Trophoblast cell (in vitro differentiated cells and primary cell): ENCODE data around the gene CBFA2T3.

Experiments
- DNase-seq, 2 donors: peaks; one replicate each; pipeline ENCODE4 v3.0.0-alpha.2; 2016
- H2AFZ ChIP-seq: 2 replicates; pipeline ENCODE4 v1.6.1; 2013; ENCODE audit warnings: low read length, moderate library complexity, mild to moderate bottlenecking; ENCODE audit not compliant: insufficient read depth, poor library complexity
- H2AK5ac ChIP-seq: 2 replicates; pipeline ENCODE4 v1.6.1; 2013; ENCODE audit warnings: mild to moderate bottlenecking, low read length
- H2BK120ac ChIP-seq: 2 replicates; pipeline ENCODE4 v1.6.1; 2013; ENCODE audit warnings: low read length, mild to moderate bottlenecking, moderate library complexity; ENCODE audit not compliant: insufficient read depth, poor library complexity
- H2BK12ac ChIP-seq: 2 replicates; pipeline ENCODE4 v1.6.1; 2013; ENCODE audit warnings: mild to moderate bottlenecking, low read length, moderate library complexity
- H2BK5ac ChIP-seq: 2 replicates; pipeline ENCODE4 v1.6.1; 2013; ENCODE audit warnings: low read length, low read depth, moderate library complexity, mild to moderate bottlenecking; ENCODE audit not compliant: poor library complexity
- H3K14ac ChIP-seq: 2 replicates; pipeline ENCODE4 v1.6.1; 2013; ENCODE audit warnings: mild to moderate bottlenecking, low read length
- H3K18ac ChIP-seq: 2 replicates; pipeline ENCODE4 v1.6.1; 2013; ENCODE audit warnings: mild to moderate bottlenecking, low read length
- H3K23ac ChIP-seq: 2 replicates; pipeline ENCODE4 v1.6.1; 2013; ENCODE audit warnings: low read length
- H3K27ac ChIP-seq: 2 replicates; pipeline ENCODE4 v1.5.1; 2013; ENCODE audit warnings: low read depth, mild to moderate bottlenecking, inconsistent platforms, low read length, moderate library complexity
- H3K27me3 ChIP-seq: 2 replicates; pipeline ENCODE4 v1.6.1; 2013; ENCODE audit warnings: inconsistent platforms, mild to moderate bottlenecking, low read length, moderate library complexity; ENCODE audit not compliant: insufficient read depth
- H3K36me3 ChIP-seq, 2 experiments: 1 replicate in 1 of 2; 2 replicates in 1 of 2; pipeline ENCODE4 v1.6.1; 2013; ENCODE audit warnings: low read length in 2 of 2, mild to moderate bottlenecking in 2 of 2, moderate library complexity in 1 of 2; ENCODE audit not compliant: insufficient read depth in 2 of 2, control insufficient read depth in 1 of 2
- H3K4ac ChIP-seq: 2 replicates; pipeline ENCODE4 v1.6.1; 2013; ENCODE audit warnings: low read depth, mild to moderate bottlenecking, low read length, moderate library complexity
- H3K4me1 ChIP-seq, 2 experiments: 1 replicate in 1 of 2; 2 replicates in 1 of 2; pipeline ENCODE4 v1.6.1; 2013; ENCODE audit warnings: low read length in 2 of 2, mild to moderate bottlenecking in 2 of 2, moderate library complexity in 1 of 2; ENCODE audit not compliant: insufficient read depth in 2 of 2, control insufficient read depth in 1 of 2
- H3K4me2 ChIP-seq: 2 replicates; pipeline ENCODE4 v1.6.1; 2013; ENCODE audit warnings: inconsistent platforms, mild to moderate bottlenecking, low read length, moderate library complexity
- H3K4me3 ChIP-seq: 2 replicates; pipeline ENCODE4 v1.5.1; 2013; ENCODE audit warnings: mild to moderate bottlenecking, low read depth, low read length, inconsistent platforms
- H3K79me1 ChIP-seq: one replicate; pipeline ENCODE4 v1.6.1; 2013; ENCODE audit warnings: low read length
- H3K79me2 ChIP-seq: 2 replicates; pipeline ENCODE4 v1.6.1; 2013; ENCODE audit warnings: low read length, mild to moderate bottlenecking; ENCODE audit not compliant: control insufficient read depth, insufficient read depth, poor library complexity
- H3K9ac ChIP-seq: 2 replicates; pipeline ENCODE4 v1.6.1; 2013; ENCODE audit warnings: mild to moderate bottlenecking, low read length
- H3K9me3 ChIP-seq: 2 replicates; pipeline ENCODE4 v1.6.1; 2013; ENCODE audit warnings: low read depth, mild to moderate bottlenecking, control low read depth, inconsistent platforms, low read length; ENCODE audit not compliant: insufficient read depth
- H4K12ac ChIP-seq: 2 replicates; pipeline ENCODE4 v1.6.1; 2013; ENCODE audit warnings: low read depth, mild to moderate bottlenecking, low read length, moderate library complexity
- H4K8ac ChIP-seq: 2 replicates; pipeline ENCODE4 v1.6.1; 2013; ENCODE audit warnings: low read depth, mild to moderate bottlenecking, low read length, moderate library complexity
- H4K91ac ChIP-seq: one replicate; pipeline ENCODE4 v1.6.1; 2013; ENCODE audit warnings: low read depth, mild to moderate bottlenecking, low read length, moderate library complexity
- WGBS: extraction: QIAGEN DNeasy Blood & Tissue Kit; methylation state at CpG from one replicate; pipeline ENCODE4 v1.1.7; 2013; ENCODE audit warnings: missing lambda C conversion rate; ENCODE audit not compliant: insufficient read length, insufficient coverage; ENCODE audit errors: extremely low coverage; 5-methylcytosine and 5-hydroxymethylcytosine counted together

Gene CBFA2T3

DNA sequence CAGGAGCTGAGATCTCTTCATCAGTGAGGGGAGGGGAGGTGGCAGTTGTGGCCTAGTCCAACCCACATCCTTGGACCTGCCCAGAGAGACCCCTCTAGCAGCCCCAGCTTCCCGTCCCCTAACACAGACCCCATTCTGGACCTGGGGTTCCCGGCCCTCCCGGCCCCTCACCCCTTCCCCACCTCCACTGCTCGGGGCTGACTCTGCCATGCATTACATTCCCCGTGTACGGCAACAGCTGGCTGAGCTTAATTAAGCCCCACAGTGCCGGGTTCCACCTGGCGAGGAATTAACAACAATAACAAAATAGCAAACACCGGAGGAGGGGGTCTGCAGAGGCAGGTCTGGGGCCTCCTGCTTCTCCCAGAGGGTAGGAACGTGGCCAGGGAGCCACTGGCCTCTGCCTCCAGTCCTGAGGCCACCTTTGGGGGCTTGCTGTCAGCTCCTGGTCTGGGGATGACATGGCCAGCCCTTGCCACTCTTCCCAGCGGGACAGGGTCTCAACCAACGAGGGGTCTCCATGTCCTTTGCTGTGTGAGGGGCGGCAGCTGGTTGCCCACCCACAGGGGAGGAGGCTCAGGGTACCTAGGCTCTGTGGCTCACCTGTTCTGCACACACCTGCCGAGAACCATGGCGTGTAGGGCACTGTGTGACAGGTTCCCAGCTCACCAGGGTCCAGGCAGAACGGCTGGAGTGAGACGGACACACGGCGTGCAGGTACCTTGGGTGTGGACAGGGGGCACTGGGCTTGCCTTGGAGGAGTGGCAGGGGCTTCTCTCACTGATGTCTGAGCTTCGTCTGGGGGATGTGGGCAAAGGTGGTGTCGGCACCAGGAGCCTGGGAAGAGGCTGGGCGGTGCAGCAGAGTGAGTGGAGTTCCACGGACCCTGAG, 46.9 kb upstream of the CBFA2T3 start:
- Histone ChIP-seq H2AK5ac (no peak overlapping the region), H3K4me3 (no peak overlapping the region), H4K8ac (no peak overlapping the region), H4K91ac (no peak overlapping the region), H4K12ac (no peak overlapping the region), H3K4me1 (no peaks in the 10 kb centered on the region), H3K27me3 (no peaks in the 10 kb centered on the region), H2BK12ac (no peak overlapping the region), H3K27ac (no peak overlapping the region), H2BK5ac (no peak overlapping the region), H3K4me2 (no peak overlapping the region), H3K4ac (no peak overlapping the region), H3K9ac (no peak overlapping the region), H3K9me3 (peaks cover 7% of the 10 kb centered on the region), H2BK120ac (no peak overlapping the region), H3K79me2 (no peaks in the 10 kb centered on the region), H3K79me1 (no peaks in the 10 kb centered on the region), H3K36me3 (no peaks in the 10 kb centered on the region), H3K18ac (no peak overlapping the region), H2AFZ (no peak overlapping the region), H3K14ac (no peak overlapping the region), H3K23ac (no peak overlapping the region)
- no peak for DNase-seq
- WGBS, result no CpG with 5 or more reads among the region's 23 CpGs

DNA sequence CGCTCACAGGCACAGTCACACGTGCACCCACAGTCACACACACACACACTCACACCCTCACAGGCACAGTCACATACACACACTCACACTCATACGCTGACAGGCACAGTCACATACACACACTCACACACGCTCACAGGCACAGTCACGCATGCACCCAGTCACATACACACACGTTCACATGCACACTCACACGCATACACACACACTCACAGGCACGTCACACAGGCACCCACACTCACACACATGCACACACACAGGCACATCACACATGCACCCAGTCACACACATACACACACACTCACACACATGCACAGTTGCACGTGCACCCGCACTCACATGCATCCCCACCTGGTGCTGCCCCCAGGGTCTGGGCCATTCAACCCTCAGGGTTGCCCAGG, 46.1 kb upstream of the CBFA2T3 start:
- Histone ChIP-seq H3K27me3 (no peaks in the 10 kb centered on the region), H4K91ac (no peak overlapping the region), H2BK120ac (no peak overlapping the region), H3K23ac (peak overlapping the region; percentile 8), H3K4me3 (peak overlapping the region; percentile 60), H3K4me2 (no peak overlapping the region), H3K14ac (no peak overlapping the region), H3K79me1 (no peaks in the 10 kb centered on the region), H3K27ac (no peak overlapping the region), H3K79me2 (no peaks in the 10 kb centered on the region), H4K8ac (no peak overlapping the region), H3K9me3 (peaks cover 7% of the 10 kb centered on the region), H3K4ac (no peak overlapping the region), H2BK12ac (no peak overlapping the region), H2AFZ (no peak overlapping the region), H4K12ac (no peak overlapping the region), H3K9ac (no peak overlapping the region), H2AK5ac (no peak overlapping the region), H2BK5ac (no peak overlapping the region), H3K36me3 (no peaks in the 10 kb centered on the region), H3K18ac (no peak overlapping the region), H3K4me1 (no peaks in the 10 kb centered on the region)
- no peak for DNase-seq
- WGBS, result no CpG with 5 or more reads among the region's 10 CpGs

DNA sequence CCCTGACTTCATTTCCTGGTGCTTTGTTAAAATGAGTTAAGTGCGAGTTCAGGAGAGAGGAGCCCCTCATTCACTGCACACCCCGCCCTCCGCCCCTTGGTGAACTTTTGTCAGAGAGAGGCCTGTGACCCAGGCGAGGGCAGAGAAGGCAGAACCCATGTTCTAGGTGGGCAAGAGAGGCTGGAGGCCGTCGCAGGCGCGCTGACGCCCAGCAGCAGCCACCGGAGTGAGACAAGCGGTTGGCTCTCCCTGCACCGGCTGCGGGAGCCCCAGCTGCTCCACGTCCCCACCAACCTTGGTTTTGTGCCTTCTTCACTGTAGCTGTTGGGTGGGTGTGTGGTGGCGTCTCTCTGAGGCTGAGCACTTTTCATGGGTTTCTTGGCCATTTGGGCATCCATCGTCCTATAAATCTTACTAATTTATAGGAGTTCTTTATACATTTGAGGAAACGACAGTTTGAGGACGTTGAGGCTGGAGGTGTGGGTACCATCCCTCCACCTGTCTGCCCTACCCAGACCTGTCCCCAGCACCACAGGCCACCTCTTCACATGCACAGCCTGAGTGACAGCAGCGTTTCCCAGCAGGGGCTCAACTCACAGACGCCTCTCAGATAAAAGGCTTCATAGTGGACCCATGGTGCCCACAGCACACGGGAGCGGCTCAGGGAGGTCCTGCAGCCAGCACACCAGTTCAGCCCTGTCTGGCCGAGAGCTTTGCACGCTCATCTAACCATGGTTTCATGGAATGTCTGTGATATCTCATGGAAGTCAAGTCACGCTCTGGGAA, 45.2 kb upstream of the CBFA2T3 start:
- H4K8ac ChIP-seq, result no peak overlapping the region
- no peak overlapping the region for H3K4me3 ChIP-seq
- H3K4me2 ChIP-seq, result no peak overlapping the region
- no peak overlapping the region for H2AK5ac ChIP-seq
- H4K12ac ChIP-seq, result no peak overlapping the region
- no peak overlapping the region for H2BK120ac ChIP-seq
- no peak overlapping the region for H3K14ac ChIP-seq
- H3K27ac ChIP-seq, result no peak overlapping the region
- no peak overlapping the region for H3K9ac ChIP-seq
- no peak overlapping the region for H4K91ac ChIP-seq
- WGBS, result no CpG with 5 or more reads among the region's 25 CpGs
- H3K4ac ChIP-seq, result no peak overlapping the region
- H2BK5ac ChIP-seq, result no peak overlapping the region
- no peaks in the 10 kb centered on the region for H3K79me1 ChIP-seq
- no peak overlapping the region for H2AFZ ChIP-seq
- H3K36me3 ChIP-seq, result no peaks in the 10 kb centered on the region
- peaks cover 7% of the 10 kb centered on the region for H3K9me3 ChIP-seq
- no peak overlapping the region for H3K23ac ChIP-seq
- H3K79me2 ChIP-seq, result no peaks in the 10 kb centered on the region
- H2BK12ac ChIP-seq, result no peak overlapping the region
- no peaks in the 10 kb centered on the region for H3K27me3 ChIP-seq
- DNase-seq, result no peak
- no peaks in the 10 kb centered on the region for H3K4me1 ChIP-seq
- no peak overlapping the region for H3K18ac ChIP-seq

DNA sequence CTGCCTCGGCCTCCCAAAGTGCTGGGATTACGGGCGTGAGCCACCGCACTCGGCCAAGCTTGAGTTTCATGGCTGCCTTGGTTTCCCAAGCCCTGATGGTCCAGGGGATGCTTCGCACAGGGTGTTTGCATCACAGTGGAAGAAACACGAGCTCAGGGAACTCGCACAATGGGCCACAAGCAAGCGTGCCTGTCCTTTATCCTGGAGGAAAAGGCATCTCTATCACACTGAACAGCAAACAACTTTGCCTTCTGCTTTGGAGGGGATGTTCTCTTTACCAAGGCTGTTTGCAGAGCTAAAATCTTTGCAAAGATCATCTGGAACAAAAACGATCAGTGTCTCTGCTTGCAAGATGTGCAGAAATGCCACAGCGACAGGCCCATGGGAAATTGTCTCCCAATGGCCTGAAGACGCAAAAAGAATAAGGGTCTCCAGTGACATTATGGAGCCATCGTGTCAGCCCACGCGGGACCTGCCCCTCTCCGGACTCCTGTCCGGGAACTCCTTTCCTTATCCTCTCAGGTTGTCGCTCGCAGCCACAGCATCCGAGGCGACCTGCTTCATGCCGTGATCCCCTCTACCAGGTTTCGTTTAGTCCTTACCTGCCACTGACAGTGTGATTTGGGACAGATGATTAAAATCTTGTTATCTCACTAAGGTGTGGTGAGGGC, 44.1 kb upstream of the CBFA2T3 start:
- Histone ChIP-seq H3K27ac (no peak overlapping the region), H3K27me3 (no peaks in the 10 kb centered on the region), H3K18ac (no peak overlapping the region), H3K4me3 (no peak overlapping the region), H4K91ac (no peak overlapping the region), H2AFZ (no peak overlapping the region), H3K9me3 (peaks cover 14% of the 10 kb centered on the region), H3K4me1 (no peaks in the 10 kb centered on the region), H3K4ac (no peak overlapping the region), H3K4me2 (no peak overlapping the region), H3K36me3 (no peaks in the 10 kb centered on the region), H3K14ac (no peak overlapping the region), H3K79me2 (no peaks in the 10 kb centered on the region), H4K8ac (no peak overlapping the region), H2BK5ac (no peak overlapping the region), H3K23ac (no peak overlapping the region), H2BK120ac (no peak overlapping the region), H3K9ac (no peak overlapping the region), H3K79me1 (no peaks in the 10 kb centered on the region), H4K12ac (no peak overlapping the region), H2AK5ac (no peak overlapping the region), H2BK12ac (no peak overlapping the region)
- no peak for DNase-seq
- no CpG with 5 or more reads among the region's 23 CpGs for WGBS
